Lung (tissue), 12 donors: Measurements from ENCODE around the gene FEM1B. TPM values are rescaled to one million over a fixed set of nuclear protein-coding genes. Genes with fewer than 3 reads are reported as not detected.

Source experiments
- ATAC-seq: fragments of 200-7000 bp; cut with Tn5 transposase; one replicate; pipeline ENCODE4 v1.9.1; 2020; ENCODE audit warnings: moderate number of reproducible peaks; ENCODE audit not compliant: insufficient read depth, low FRiP score
- DNase-seq, 3 donors: peaks; one replicate each; pipeline ENCODE4 v3.0.0-alpha.2; 2013 to 2017
- H3K27ac ChIP-seq, 2 donors: one replicate each; pipeline ENCODE4 v1.5.1; 2013; ENCODE audit warnings: mild to moderate bottlenecking in 2 of 2, moderate library complexity in 2 of 2, control low read depth in 1 of 2, inconsistent platforms in 1 of 2, low read depth in 1 of 2, low read length in 1 of 2
- H3K27me3 ChIP-seq, 3 donors: one replicate each; pipeline ENCODE4 v1.5.1; 2013; ENCODE audit warnings: low read length in 2 of 3; ENCODE audit not compliant: control insufficient read depth in 3 of 3, insufficient read depth in 3 of 3
- H3K36me3 ChIP-seq, 4 donors: one replicate each; pipeline ENCODE4 v1.5.1; 2013; ENCODE audit warnings: low read length in 4 of 4, mild to moderate bottlenecking in 1 of 4, moderate library complexity in 1 of 4; ENCODE audit not compliant: control insufficient read depth in 4 of 4, insufficient read depth in 4 of 4
- H3K4me1 ChIP-seq, 5 donors: one replicate each; pipeline ENCODE4 v1.5.1; 2013; ENCODE audit warnings: low read length in 5 of 5, mild to moderate bottlenecking in 2 of 5, moderate library complexity in 1 of 5; ENCODE audit not compliant: control insufficient read depth in 5 of 5, insufficient read depth in 5 of 5
- H3K4me3 ChIP-seq: one replicate; pipeline ENCODE4 v1.5.1; 2013; ENCODE audit warnings: mild to moderate bottlenecking, control low read depth, moderate library complexity
- H3K9ac ChIP-seq, 2 donors: one replicate each; pipeline ENCODE4 v1.5.1; 2013; ENCODE audit warnings: low read length in 2 of 2, control low read depth in 1 of 2; ENCODE audit not compliant: insufficient read depth in 1 of 2
- H3K9me3 ChIP-seq, 4 donors: one replicate each; pipeline ENCODE4 v1.5.1; 2013; ENCODE audit warnings: low read length in 3 of 4, mild to moderate bottlenecking in 1 of 4, moderate library complexity in 1 of 4; ENCODE audit not compliant: control insufficient read depth in 4 of 4, insufficient read depth in 3 of 4
- WGBS, 2 donors: extraction: QIAGEN DNeasy Blood & Tissue Kit; methylation state at CpG; one replicate each; pipeline ENCODE4 v1.1.7; 2013; 5-methylcytosine and 5-hydroxymethylcytosine counted together
- polyA plus RNA-seq, 2 donors: library from polyadenylated mRNA; stranded (reverse); fragments of 200-250 nt; gene quantifications; one replicate each; pipeline ENCODE4 v1.2.1, GENCODE V29; 2013
- total RNA-seq, 2 donors: library from RNA; depleted of rRNA in 1 of 2; stranded (reverse); fragments of >200 nt in 1 of 2; gene quantifications; one replicate each; pipeline ENCODE4 v1.2.1, GENCODE V29; 2014 to 2021
- TF ChIP-seq, protein P1 (sequence below): IDR thresholded peaks from 2 replicates; pipeline ENCODE4 v1.5.1; 2012; ENCODE audit warnings: mild to moderate bottlenecking; ENCODE audit errors: control extremely low read depth, extremely low read depth
- donor health status: control.
- donor health status: control.
- donor health status: Bipolar disorder and iron deficiency.
- donor health status: healthy.
- donor health status: DM: yes; HTN: yes; CAD: no.

The FEM1B gene
- total and polyA plus RNA-seq, 4 donors, result 8.1 to 57.7 (median 30.5) TPM

DNA sequence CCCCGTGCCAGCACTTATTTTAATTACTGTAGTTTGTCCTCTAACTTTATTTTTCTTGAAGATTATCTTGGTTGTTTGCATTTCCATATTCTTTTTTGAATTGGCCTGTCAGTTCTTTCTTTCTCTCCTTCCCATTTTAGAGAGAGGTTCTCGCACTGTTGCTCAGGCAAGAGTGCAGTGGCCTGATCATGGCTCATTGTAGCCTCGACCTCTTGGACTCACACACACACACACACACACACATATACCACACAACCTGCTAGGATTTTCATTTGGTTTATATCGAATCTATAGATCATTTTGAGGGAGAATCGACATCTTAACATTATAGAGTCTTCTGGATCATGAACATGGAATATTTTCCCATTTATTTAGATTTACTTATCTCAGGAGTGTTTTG, 8.7 kb downstream of the FEM1B start:
- peaks cover under 1 to 14% (median 10%) of the 10 kb centered on the region in 5 donors for H3K4me1 ChIP-seq
- no peak for ATAC-seq

DNA sequence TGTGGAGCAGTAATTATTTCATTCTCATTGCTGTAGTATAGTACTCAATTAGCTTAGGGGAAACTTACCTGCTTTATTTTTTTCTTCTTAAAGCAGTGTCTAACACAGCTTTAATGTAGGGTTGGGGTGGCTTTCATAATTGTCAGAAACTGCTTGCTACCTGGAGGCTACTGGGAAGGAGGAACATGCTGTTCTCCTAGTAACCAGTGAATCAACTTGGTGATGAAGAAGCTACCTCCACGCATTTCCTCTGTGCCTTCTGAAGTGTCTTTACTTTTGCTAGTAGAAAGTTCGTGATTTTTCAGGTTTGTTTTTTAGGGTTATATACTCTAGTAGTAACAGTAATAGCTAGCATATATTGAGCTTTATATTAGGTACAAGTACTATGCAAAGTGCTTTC, 11.5 kb downstream of the FEM1B start:
- Histone ChIP-seq H3K9ac (no peak overlapping the region), H3K27ac (no peak overlapping the region), H3K27me3 (no peaks in the 10 kb centered on the region), H3K4me1 (peaks cover 0 to 9% (median 7%) of the 10 kb centered on the region in 5 donors), H3K9me3 (peaks cover 0 to 2% (median 0%) of the 10 kb centered on the region in 4 donors), H3K36me3 (peaks cover 13 to 25% (median 16%) of the 10 kb centered on the region in 4 donors), H3K4me3 (no peak overlapping the region)
- WGBS, 2 donors, result 84 to 88% methylated on average over 2 of the region's 2 CpGs
- TF ChIP-seq, protein P1, sequence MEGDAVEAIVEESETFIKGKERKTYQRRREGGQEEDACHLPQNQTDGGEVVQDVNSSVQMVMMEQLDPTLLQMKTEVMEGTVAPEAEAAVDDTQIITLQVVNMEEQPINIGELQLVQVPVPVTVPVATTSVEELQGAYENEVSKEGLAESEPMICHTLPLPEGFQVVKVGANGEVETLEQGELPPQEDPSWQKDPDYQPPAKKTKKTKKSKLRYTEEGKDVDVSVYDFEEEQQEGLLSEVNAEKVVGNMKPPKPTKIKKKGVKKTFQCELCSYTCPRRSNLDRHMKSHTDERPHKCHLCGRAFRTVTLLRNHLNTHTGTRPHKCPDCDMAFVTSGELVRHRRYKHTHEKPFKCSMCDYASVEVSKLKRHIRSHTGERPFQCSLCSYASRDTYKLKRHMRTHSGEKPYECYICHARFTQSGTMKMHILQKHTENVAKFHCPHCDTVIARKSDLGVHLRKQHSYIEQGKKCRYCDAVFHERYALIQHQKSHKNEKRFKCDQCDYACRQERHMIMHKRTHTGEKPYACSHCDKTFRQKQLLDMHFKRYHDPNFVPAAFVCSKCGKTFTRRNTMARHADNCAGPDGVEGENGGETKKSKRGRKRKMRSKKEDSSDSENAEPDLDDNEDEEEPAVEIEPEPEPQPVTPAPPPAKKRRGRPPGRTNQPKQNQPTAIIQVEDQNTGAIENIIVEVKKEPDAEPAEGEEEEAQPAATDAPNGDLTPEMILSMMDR, result no peak
- DNase-seq (no peak), ATAC-seq (no peak)

More for the DNA sequence above, 8.7 kb downstream of the FEM1B start:
- WGBS, 2 donors, result 84% methylated on average over 5 of the region's 5 CpGs
- TF ChIP-seq, protein P1, result no peak
- no peak for DNase-seq
- Histone ChIP-seq H3K36me3 (peaks cover 12 to 25% (median 15%) of the 10 kb centered on the region in 4 donors), H3K27ac (no peak overlapping the region), H3K4me3 (no peak overlapping the region), H3K9ac (no peak overlapping the region), H3K9me3 (peaks cover 0 to 2% (median 0%) of the 10 kb centered on the region in 4 donors), H3K27me3 (no peaks in the 10 kb centered on the region)

DNA sequence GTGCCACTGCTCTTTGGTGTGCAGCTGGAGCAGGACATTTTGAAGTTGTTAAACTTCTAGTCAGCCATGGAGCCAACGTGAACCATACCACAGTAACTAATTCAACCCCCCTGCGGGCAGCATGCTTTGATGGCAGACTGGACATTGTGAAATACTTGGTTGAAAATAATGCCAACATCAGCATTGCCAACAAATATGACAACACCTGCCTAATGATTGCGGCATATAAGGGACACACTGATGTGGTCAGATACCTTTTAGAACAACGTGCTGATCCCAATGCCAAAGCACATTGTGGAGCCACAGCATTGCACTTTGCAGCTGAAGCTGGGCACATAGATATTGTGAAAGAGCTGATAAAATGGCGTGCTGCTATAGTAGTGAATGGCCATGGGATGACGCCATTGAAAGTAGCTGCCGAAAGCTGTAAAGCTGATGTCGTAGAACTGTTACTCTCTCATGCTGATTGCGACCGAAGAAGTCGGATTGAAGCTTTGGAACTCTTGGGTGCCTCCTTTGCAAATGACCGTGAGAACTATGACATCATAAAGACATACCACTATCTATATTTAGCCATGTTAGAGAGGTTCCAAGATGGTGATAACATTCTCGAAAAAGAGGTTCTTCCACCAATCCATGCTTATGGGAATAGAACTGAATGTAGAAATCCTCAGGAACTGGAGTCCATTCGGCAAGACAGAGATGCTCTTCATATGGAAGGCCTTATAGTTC, 12.2 kb downstream of the FEM1B start:
- no peak overlapping the region for H3K9ac ChIP-seq
- 87 to 93% methylated on average over 14 of the region's 14 CpGs for WGBS, 2 donors
- DNase-seq (no peak), ATAC-seq (no peak)
- H3K9me3 ChIP-seq, result peaks cover 0 to 2% (median 0%) of the 10 kb centered on the region in 4 donors
- no peak overlapping the region for H3K4me3 ChIP-seq
- TF ChIP-seq, protein P1, result no peak
- H3K36me3 ChIP-seq, result peaks cover 8 to 21% (median 14%) of the 10 kb centered on the region in 4 donors
- peak overlapping the region; percentile 17 to 23 for H3K27ac ChIP-seq
- H3K4me1 ChIP-seq, result peaks cover 0 to 10% (median 7%) of the 10 kb centered on the region in 5 donors
- H3K27me3 ChIP-seq, result no peaks in the 10 kb centered on the region
